Esophagus muscularis mucosa (tissue), 4 donors: ENCODE data around the gene SLIT1. TPM values are rescaled to one million over a fixed set of nuclear protein-coding genes. Genes with fewer than 3 reads are reported as not detected.

Experiments used
- DNase-seq: peaks from one replicate; pipeline ENCODE4 v3.0.0-alpha.2; 2017; ENCODE audit errors: extremely low spot score
- H3K27ac ChIP-seq, 4 donors: fragments of 200-600 bp; sonication (generic); replicated peaks in 1 of 4; 1 replicate in 3 of 4; 2 replicates in 1 of 4; pipeline ENCODE4 v1.5.1; 2016 to 2019; ENCODE audit warnings: mild to moderate bottlenecking in 1 of 4
- H3K27me3 ChIP-seq, 4 donors: fragments of 200-600 bp; sonication (generic); one replicate each; pipeline versions ENCODE4 v1.5.1 to v1.6.0; 2016 to 2019
- H3K36me3 ChIP-seq, 4 donors: fragments of 200-600 bp; sonication (generic); one replicate each; pipeline ENCODE4 v1.5.1; 2016 to 2019
- H3K4me1 ChIP-seq, 4 donors: fragments of 200-600 bp; sonication (generic); one replicate each; pipeline ENCODE4 v1.5.1; 2016 to 2019
- H3K4me3 ChIP-seq, 4 donors: fragments of 200-600 bp; sonication (generic); 1 replicate in 2 of 4; 2 replicates in 2 of 4; pipeline ENCODE4 v1.5.1; 2016 to 2019; ENCODE audit warnings: mild to moderate bottlenecking in 4 of 4, moderate library complexity in 1 of 4
- H3K9me3 ChIP-seq, 4 donors: fragments of 200-600 bp; sonication (generic); 1 replicate in 3 of 4; 2 replicates in 1 of 4; pipeline ENCODE4 v1.5.1; 2016 to 2019
- EP300 ChIP-seq: sonication (generic); formaldehyde crosslinking; IDR thresholded peaks from one replicate; pipeline ENCODE4 v1.6.1; 2017; ENCODE audit warnings: antibody characterized with exemption
- POLR2A ChIP-seq: fragments of 450-650 bp; IDR thresholded peaks from one replicate; pipeline ENCODE4 v1.6.1; 2017; ENCODE audit warnings: antibody characterized with exemption, moderate library complexity, mild to moderate bottlenecking, low read depth
- POLR2AphosphoS5 ChIP-seq, 2 donors: sonication (generic); formaldehyde crosslinking; IDR thresholded peaks; one replicate each; pipeline ENCODE4 v1.6.1; 2017; ENCODE audit warnings: antibody characterized with exemption in 2 of 2
- WGBS: methylation state at CpG from one replicate; pipeline ENCODE4 v1.1.5; 2018; 5-methylcytosine and 5-hydroxymethylcytosine counted together
- intact Hi-C: fragments of 100-400 bp; cut with DNase I; formaldehyde crosslinking; loops from one replicate; pipeline ENCODE4 v1.15.1; 2023
- total RNA-seq, 4 donors: library from RNA; depleted of rRNA; stranded (reverse); fragments of >200 nt; gene quantifications; one replicate each; pipeline versions ENCODE4 v1.1.0 to v1.2.1, GENCODE V29; 2016
- TF ChIP-seq, protein P1 (sequence below), 3 experiments: fragments of 200-600 bp in 2 of 3; fragments of 450-650 bp in 1 of 3; sonication (generic) in 2 of 3; IDR thresholded peaks; one replicate each; pipeline ENCODE4 v1.5.1; 2017 to 2019; ENCODE audit warnings: antibody characterized with exemption in 3 of 3, mild to moderate bottlenecking in 2 of 3, moderate library complexity in 1 of 3

The SLIT1 gene
- total RNA-seq, 4 donors from 2014 or later, result 0.13 to 0.42 (median 0.31) TPM

DNA sequence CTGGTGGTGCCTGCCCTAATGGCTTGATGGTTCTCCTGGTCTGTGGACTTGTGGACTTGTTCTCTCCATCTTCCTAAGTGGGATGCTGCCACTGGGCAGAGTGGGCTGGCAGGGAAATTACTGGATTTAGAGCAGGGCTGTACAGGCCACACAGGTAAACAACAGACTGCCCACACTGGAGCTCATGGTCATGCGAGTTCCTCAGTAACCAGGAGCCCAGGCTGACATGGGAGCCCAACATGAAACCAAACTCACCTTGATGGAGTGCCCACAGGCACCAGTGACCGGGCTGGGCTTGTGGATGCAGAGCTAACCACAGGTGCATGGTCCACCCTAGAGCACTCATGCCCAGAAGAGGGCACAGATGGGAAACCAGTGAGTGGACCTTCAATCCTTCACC is 116.7 kb downstream of the SLIT1 start:
- Histone ChIP-seq H3K4me1 (peaks cover 0 to 5% (median 1%) of the 10 kb centered on the region in 4 donors), H3K36me3 (no peaks in the 10 kb centered on the region), H3K27ac (no peak overlapping the region), H3K9me3 (no peaks in the 10 kb centered on the region), H3K4me3 (no peak overlapping the region), H3K27me3 (peaks cover 0 to 56% (median 3%) of the 10 kb centered on the region in 4 donors)
- TF ChIP-seq EP300, result no peak
- no peak for TF ChIP-seq POLR2A
- TF ChIP-seq, protein P1, sequence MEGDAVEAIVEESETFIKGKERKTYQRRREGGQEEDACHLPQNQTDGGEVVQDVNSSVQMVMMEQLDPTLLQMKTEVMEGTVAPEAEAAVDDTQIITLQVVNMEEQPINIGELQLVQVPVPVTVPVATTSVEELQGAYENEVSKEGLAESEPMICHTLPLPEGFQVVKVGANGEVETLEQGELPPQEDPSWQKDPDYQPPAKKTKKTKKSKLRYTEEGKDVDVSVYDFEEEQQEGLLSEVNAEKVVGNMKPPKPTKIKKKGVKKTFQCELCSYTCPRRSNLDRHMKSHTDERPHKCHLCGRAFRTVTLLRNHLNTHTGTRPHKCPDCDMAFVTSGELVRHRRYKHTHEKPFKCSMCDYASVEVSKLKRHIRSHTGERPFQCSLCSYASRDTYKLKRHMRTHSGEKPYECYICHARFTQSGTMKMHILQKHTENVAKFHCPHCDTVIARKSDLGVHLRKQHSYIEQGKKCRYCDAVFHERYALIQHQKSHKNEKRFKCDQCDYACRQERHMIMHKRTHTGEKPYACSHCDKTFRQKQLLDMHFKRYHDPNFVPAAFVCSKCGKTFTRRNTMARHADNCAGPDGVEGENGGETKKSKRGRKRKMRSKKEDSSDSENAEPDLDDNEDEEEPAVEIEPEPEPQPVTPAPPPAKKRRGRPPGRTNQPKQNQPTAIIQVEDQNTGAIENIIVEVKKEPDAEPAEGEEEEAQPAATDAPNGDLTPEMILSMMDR (IDR thresholded peaks at IDR 0.05), result no peak
- TF ChIP-seq POLR2AphosphoS5 (IDR thresholded peaks at IDR 0.05), result no peak
- intact Hi-C loops, result no loop called here
- DNase-seq, result no peak
- no CpG with 5 or more reads among the region's 2 CpGs for WGBS

DNA sequence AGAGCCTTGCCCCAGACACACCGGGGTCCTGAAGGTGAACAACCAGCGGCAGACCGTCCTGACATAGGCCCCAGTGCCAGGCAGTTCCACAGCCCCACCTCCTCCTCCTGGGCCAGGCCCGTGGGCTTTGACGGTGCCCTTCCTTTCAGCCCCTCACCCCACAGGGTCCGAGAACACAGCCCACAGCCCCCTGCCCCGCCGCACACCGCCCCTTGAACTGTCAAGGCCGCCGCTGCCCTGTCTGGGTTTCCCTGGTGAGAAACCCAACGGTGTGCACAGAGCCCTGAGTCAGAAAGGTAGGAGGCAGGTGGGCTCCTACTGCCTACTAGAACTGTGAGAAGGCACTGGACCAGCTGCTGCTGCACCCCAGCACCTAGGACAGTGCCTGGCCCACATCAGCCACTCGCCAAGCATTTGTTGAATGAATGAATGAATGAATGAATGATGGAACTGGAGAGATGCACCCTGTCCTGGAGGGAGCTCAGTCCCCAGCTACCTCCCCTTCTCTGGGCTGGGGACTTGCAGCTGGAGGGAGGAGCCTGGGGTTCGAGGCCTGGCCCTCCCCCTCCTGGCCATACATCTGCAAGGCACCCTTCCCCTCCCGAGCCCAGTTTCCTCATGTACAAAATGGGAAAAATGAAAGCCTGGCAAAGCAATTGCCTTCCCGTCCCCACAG is 117.9 kb downstream of the SLIT1 start:
- 81% methylated on average over 16 of the region's 16 CpGs for WGBS
- no peak overlapping the region for H3K27ac ChIP-seq
- no peaks in the 10 kb centered on the region for H3K9me3 ChIP-seq
- no peak overlapping the region for H3K4me3 ChIP-seq
- intact Hi-C loops, result no loop called here
- peaks cover 0 to 3% (median under 1%) of the 10 kb centered on the region in 4 donors for H3K4me1 ChIP-seq
- TF ChIP-seq EP300, result no peak
- no peak for DNase-seq
- H3K36me3 ChIP-seq, result no peaks in the 10 kb centered on the region
- peaks cover 0 to 46% (median 3%) of the 10 kb centered on the region in 4 donors for H3K27me3 ChIP-seq

DNA sequence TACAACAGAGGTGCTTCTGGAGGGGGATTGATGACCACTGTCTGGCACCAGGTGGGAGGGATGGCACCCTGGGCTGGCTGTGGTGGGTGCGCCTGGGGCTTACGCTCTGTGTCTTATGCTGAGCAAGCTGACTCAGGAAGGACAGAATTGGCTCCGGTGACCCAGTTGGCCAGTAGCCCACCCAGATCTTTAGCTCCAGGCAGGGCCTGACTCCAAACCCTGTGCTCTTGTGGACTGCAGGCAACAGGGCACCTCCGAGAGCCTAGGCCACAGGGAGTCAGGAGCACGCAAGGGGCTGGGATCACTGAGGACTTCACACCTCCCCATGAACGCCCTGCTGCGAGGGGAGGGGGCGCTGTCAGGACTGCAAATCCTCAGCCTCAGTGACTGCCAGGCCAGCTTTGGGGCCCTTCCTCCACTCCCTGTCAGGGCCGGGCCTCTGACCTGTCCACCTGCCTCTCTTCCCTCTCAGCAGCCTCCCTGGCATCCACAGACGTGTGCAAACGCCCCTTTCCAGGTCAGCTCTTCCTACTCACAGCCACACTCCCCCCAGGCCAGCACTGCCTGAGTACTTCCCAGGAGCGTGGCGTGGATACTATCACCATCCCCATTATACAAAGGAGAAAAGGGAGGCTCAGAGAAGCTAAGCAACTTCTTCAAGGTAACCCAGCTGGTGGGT is 118.7 kb downstream of the SLIT1 start:
- no peak for TF ChIP-seq POLR2AphosphoS5 (IDR thresholded peaks at IDR 0.05)
- TF ChIP-seq EP300, result no peak
- no peak for TF ChIP-seq POLR2A
- TF ChIP-seq, protein P1 (IDR thresholded peaks at IDR 0.05), result no peak
- 82% methylated on average over 8 of the region's 13 CpGs for WGBS
- no peaks in the 10 kb centered on the region for H3K9me3 ChIP-seq
- no peaks in the 10 kb centered on the region for H3K4me1 ChIP-seq
- H3K27me3 ChIP-seq, result peaks cover 0 to 39% (median under 1%) of the 10 kb centered on the region in 4 donors
- intact Hi-C loops, result no loop called here
- DNase-seq, result no peak
- H3K4me3 ChIP-seq, result no peak overlapping the region
- H3K36me3 ChIP-seq, result no peaks in the 10 kb centered on the region
- no peak overlapping the region for H3K27ac ChIP-seq

DNA sequence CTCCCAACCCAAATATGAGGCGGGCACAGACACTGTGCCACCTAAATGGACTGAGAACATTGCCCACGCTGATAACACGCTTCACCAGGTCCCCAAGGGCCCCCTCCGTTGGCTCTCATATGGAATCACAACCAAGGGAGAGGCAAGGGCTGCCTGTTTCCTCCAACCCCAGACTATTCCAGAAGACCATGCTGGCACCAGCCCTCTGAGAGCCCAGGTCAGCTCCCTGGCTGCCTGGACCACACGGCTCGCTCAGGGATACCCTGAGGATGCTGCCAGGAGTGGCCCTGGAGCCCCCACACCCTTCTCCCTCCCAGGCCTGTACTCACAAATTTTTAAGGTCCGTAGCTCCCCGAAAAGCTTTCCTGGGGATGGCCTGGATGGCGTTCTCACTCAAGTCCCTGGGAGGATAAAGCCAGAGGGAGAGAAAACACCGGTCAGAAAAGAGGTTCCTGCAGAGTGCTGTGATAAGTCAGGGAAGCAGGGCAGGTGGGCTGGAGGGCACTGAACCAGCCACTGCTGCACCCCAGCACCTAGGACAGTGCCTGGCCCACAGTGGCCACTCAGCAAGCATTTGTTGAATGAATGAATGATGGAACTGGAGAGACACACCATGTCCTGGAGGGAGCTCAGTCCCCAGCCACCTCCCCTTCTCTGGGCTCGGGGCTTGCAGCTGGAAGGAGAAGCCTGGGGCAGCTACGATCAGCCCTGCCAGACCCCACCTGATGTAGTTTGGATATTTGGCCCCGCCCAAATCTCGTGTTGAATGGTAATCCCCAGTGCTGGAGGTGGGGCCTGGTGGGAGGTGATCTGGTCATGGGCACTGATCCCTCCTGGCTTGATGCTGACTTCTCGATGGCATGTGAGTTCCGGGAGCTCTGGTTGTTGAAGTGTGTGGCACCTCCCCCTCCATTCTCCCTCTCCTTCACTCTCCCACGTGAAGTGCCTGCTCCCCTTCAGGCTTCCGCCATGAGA is 119.8 kb downstream of the SLIT1 start:
- H3K36me3 ChIP-seq, result no peaks in the 10 kb centered on the region
- H3K4me1 ChIP-seq, result no peaks in the 10 kb centered on the region
- intact Hi-C loops, result no loop called here
- no peak overlapping the region for H3K27ac ChIP-seq
- DNase-seq, result no peak
- peaks cover 0 to 29% (median 0%) of the 10 kb centered on the region in 4 donors for H3K27me3 ChIP-seq
- WGBS, result 72% methylated on average over 13 of the region's 18 CpGs
- no peak for TF ChIP-seq EP300
- no peak for TF ChIP-seq POLR2AphosphoS5 (IDR thresholded peaks at IDR 0.05)
- TF ChIP-seq, protein P1 (IDR thresholded peaks at IDR 0.05), result no peak
- no peak for TF ChIP-seq POLR2A
- no peak overlapping the region for H3K4me3 ChIP-seq
- no peaks in the 10 kb centered on the region for H3K9me3 ChIP-seq
